Liver (tissue), 3 donors: ENCODE measurements around the gene BRSK2.

ENCODE experiments used
- FOXA1 ChIP-seq: IDR thresholded peaks from 2 replicates; pipeline ENCODE4 v1.6.1; 2016; ENCODE audit warnings: antibody characterized with exemption
- HNF4G ChIP-seq: IDR thresholded peaks from 2 replicates; pipeline ENCODE4 v1.6.1; 2016; ENCODE audit warnings: antibody characterized with exemption
- JUND ChIP-seq, 2 donors: IDR thresholded peaks; 2 replicates each; pipeline ENCODE4 v1.6.1; 2016; ENCODE audit warnings: antibody characterized with exemption in 2 of 2
- RAD21 ChIP-seq, 2 donors: IDR thresholded peaks; 2 replicates each; pipeline ENCODE4 v1.6.1; 2016; ENCODE audit warnings: antibody characterized with exemption in 2 of 2, mild to moderate bottlenecking in 2 of 2
- SP1 ChIP-seq: IDR thresholded peaks from 2 replicates; pipeline ENCODE4 v1.6.1; 2018; ENCODE audit warnings: antibody characterized with exemption, mild to moderate bottlenecking
- TAF1 ChIP-seq: conservative IDR thresholded peaks from 2 replicates; pipeline ENCODE4 v1.6.1; 2016; ENCODE audit warnings: antibody characterized with exemption, mild to moderate bottlenecking
- YY1 ChIP-seq: IDR thresholded peaks from 2 replicates; pipeline ENCODE4 v1.6.1; 2016; ENCODE audit warnings: antibody characterized with exemption, mild to moderate bottlenecking
- TF ChIP-seq, protein P1 (sequence below): fragments of 150-350 bp; IDR thresholded peaks from 2 replicates; pipeline ENCODE4 v1.5.1; 2017; ENCODE audit warnings: improper control_type of control experiment, low read depth, low read length; ENCODE audit not compliant: missing input control
- TF ChIP-seq, protein P2 (sequence below): IDR thresholded peaks from 2 replicates; pipeline ENCODE4 v1.6.1; 2016; ENCODE audit warnings: antibody characterized with exemption
- TF ChIP-seq, protein P3 (sequence below): IDR thresholded peaks from 2 replicates; pipeline ENCODE4 v1.6.1; 2016; ENCODE audit warnings: antibody characterized with exemption, mild to moderate bottlenecking
- donor health status: healthy.
- donor health status: healthy.

DNA sequence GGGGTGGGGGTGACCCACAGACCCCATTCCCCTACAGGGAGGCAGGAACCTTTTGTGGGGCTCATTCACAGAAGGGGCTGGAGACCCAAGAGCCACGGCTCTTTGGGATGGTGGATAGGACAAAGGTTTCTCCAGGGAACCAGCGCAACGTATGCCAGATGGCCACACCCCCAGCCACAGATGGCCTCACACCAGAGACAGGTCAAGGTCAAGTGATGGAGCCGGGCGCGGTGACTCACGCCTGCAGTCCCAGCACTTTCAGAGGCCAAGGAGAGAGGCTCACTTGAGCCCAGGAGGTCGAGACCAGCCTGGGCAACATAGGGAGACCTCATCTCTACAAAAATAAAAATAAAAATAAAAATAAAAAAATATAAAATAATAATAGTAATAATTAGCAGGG, 17.1 kb upstream of the BRSK2 start:
- TF ChIP-seq, protein P1, sequence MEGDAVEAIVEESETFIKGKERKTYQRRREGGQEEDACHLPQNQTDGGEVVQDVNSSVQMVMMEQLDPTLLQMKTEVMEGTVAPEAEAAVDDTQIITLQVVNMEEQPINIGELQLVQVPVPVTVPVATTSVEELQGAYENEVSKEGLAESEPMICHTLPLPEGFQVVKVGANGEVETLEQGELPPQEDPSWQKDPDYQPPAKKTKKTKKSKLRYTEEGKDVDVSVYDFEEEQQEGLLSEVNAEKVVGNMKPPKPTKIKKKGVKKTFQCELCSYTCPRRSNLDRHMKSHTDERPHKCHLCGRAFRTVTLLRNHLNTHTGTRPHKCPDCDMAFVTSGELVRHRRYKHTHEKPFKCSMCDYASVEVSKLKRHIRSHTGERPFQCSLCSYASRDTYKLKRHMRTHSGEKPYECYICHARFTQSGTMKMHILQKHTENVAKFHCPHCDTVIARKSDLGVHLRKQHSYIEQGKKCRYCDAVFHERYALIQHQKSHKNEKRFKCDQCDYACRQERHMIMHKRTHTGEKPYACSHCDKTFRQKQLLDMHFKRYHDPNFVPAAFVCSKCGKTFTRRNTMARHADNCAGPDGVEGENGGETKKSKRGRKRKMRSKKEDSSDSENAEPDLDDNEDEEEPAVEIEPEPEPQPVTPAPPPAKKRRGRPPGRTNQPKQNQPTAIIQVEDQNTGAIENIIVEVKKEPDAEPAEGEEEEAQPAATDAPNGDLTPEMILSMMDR = no peak
- no peak for TF ChIP-seq SP1
- TF ChIP-seq TAF1 = no peak
- no peak for TF ChIP-seq YY1
- TF ChIP-seq RAD21 (IDR thresholded peaks at IDR 0.05) = no peak
- TF ChIP-seq, protein P2, sequence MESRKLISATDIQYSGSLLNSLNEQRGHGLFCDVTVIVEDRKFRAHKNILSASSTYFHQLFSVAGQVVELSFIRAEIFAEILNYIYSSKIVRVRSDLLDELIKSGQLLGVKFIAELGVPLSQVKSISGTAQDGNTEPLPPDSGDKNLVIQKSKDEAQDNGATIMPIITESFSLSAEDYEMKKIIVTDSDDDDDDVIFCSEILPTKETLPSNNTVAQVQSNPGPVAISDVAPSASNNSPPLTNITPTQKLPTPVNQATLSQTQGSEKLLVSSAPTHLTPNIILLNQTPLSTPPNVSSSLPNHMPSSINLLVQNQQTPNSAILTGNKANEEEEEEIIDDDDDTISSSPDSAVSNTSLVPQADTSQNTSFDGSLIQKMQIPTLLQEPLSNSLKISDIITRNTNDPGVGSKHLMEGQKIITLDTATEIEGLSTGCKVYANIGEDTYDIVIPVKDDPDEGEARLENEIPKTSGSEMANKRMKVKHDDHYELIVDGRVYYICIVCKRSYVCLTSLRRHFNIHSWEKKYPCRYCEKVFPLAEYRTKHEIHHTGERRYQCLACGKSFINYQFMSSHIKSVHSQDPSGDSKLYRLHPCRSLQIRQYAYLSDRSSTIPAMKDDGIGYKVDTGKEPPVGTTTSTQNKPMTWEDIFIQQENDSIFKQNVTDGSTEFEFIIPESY = no peak
- no peak for TF ChIP-seq FOXA1
- TF ChIP-seq, protein P3, sequence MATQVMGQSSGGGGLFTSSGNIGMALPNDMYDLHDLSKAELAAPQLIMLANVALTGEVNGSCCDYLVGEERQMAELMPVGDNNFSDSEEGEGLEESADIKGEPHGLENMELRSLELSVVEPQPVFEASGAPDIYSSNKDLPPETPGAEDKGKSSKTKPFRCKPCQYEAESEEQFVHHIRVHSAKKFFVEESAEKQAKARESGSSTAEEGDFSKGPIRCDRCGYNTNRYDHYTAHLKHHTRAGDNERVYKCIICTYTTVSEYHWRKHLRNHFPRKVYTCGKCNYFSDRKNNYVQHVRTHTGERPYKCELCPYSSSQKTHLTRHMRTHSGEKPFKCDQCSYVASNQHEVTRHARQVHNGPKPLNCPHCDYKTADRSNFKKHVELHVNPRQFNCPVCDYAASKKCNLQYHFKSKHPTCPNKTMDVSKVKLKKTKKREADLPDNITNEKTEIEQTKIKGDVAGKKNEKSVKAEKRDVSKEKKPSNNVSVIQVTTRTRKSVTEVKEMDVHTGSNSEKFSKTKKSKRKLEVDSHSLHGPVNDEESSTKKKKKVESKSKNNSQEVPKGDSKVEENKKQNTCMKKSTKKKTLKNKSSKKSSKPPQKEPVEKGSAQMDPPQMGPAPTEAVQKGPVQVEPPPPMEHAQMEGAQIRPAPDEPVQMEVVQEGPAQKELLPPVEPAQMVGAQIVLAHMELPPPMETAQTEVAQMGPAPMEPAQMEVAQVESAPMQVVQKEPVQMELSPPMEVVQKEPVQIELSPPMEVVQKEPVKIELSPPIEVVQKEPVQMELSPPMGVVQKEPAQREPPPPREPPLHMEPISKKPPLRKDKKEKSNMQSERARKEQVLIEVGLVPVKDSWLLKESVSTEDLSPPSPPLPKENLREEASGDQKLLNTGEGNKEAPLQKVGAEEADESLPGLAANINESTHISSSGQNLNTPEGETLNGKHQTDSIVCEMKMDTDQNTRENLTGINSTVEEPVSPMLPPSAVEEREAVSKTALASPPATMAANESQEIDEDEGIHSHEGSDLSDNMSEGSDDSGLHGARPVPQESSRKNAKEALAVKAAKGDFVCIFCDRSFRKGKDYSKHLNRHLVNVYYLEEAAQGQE = no peak
- TF ChIP-seq HNF4G = no peak
- TF ChIP-seq JUND (IDR thresholded peaks at IDR 0.05) = no peak
